ENCODE measurements around the gene ATG4D.

The ATG4D gene

GRCh38 chr19:10543420-10544241 lies at the start of gene ATG4D:
Gene ATG4D (plus strand): TSS chr19:10543904. CDS start chr19:10544091, 187 bp downstream.
- H3K27me3 ChIP-seq (ENCODE audit: control insufficient read depth, insufficient read depth, low read length), result no peaks in the 10 kb centered on the region
- peak within 1 kb of the TSS; percentile 88 for H3K27ac ChIP-seq
- H3K36me3 ChIP-seq (ENCODE audit: control insufficient read depth, insufficient read depth, low read length), result no peaks in the 10 kb centered on the region
- peak within 1 kb of the TSS; percentile 95 for H2AFZ ChIP-seq
- H3K9me3 ChIP-seq (ENCODE audit: control insufficient read depth, low read length), result no peaks in the 10 kb centered on the region
- peak within 1 kb of the TSS; percentile 91 for H3K9ac ChIP-seq
- H3K4me1 ChIP-seq, result peaks cover 7% of the 10 kb centered on the region
- peaks cover 13% of the 10 kb centered on the region for H3K79me2 ChIP-seq
- TF ChIP-seq, protein P1, sequence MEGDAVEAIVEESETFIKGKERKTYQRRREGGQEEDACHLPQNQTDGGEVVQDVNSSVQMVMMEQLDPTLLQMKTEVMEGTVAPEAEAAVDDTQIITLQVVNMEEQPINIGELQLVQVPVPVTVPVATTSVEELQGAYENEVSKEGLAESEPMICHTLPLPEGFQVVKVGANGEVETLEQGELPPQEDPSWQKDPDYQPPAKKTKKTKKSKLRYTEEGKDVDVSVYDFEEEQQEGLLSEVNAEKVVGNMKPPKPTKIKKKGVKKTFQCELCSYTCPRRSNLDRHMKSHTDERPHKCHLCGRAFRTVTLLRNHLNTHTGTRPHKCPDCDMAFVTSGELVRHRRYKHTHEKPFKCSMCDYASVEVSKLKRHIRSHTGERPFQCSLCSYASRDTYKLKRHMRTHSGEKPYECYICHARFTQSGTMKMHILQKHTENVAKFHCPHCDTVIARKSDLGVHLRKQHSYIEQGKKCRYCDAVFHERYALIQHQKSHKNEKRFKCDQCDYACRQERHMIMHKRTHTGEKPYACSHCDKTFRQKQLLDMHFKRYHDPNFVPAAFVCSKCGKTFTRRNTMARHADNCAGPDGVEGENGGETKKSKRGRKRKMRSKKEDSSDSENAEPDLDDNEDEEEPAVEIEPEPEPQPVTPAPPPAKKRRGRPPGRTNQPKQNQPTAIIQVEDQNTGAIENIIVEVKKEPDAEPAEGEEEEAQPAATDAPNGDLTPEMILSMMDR (IDR thresholded peaks at IDR 0.05), result peak; percentile 8
- peak within 1 kb of the TSS; percentile 79 for H3K4me3 ChIP-seq (ENCODE audit: low read depth, low read length)
- H3K4me2 ChIP-seq (ENCODE audit: low read length), result peak within 1 kb of the TSS; percentile 94

DNA sequence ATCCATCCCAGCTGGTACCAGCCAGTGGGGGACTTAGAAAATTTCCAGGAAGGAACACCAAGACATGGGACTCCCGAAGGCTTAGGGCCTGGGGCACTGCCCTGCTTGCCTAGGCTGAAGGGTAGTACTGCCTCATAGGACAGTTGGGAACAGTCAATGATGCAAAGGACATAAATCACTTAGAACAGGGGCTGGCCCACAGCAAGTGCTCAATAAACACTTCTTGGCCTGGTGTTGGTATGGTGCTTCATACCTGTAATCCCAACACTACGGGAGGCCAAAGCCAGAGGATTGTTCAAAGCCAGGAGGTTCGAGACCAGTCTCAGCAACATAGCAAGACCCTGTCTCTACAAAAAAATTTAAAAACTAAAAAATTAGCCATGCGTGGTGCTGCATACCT lies 46.3 kb upstream of the ATG4D start:
- Histone ChIP-seq H3K9ac (no peak overlapping the region), H3K4me1 (peaks cover 4% of the 10 kb centered on the region), H3K27me3 (ENCODE audit: control insufficient read depth, insufficient read depth, low read length) (no peaks in the 10 kb centered on the region), H3K4me3 (ENCODE audit: low read depth, low read length) (no peak overlapping the region), H3K4me2 (ENCODE audit: low read length) (no peak overlapping the region), H3K79me2 (peaks cover 32% of the 10 kb centered on the region), H2AFZ (no peak overlapping the region), H3K36me3 (ENCODE audit: control insufficient read depth, insufficient read depth, low read length) (no peaks in the 10 kb centered on the region), H3K9me3 (ENCODE audit: control insufficient read depth, low read length) (no peaks in the 10 kb centered on the region), H3K27ac (no peak overlapping the region)
- TF ChIP-seq, protein P1 (IDR thresholded peaks at IDR 0.05), result no peak

GRCh38 chr19:10499550-10500246 lies 44.0 kb upstream of the ATG4D start:
- Histone ChIP-seq H3K4me3 (ENCODE audit: low read depth, low read length) (no peak overlapping the region), H3K27me3 (ENCODE audit: control insufficient read depth, insufficient read depth, low read length) (no peaks in the 10 kb centered on the region), H3K79me2 (peaks cover 27% of the 10 kb centered on the region), H3K9me3 (ENCODE audit: control insufficient read depth, low read length) (no peaks in the 10 kb centered on the region), H3K4me1 (peaks cover 4% of the 10 kb centered on the region), H3K27ac (no peak overlapping the region), H3K4me2 (ENCODE audit: low read length) (no peak overlapping the region), H3K9ac (no peak overlapping the region), H2AFZ (no peak overlapping the region), H3K36me3 (ENCODE audit: control insufficient read depth, insufficient read depth, low read length) (no peaks in the 10 kb centered on the region)
- TF ChIP-seq, protein P1 (IDR thresholded peaks at IDR 0.05), result no peak

DNA sequence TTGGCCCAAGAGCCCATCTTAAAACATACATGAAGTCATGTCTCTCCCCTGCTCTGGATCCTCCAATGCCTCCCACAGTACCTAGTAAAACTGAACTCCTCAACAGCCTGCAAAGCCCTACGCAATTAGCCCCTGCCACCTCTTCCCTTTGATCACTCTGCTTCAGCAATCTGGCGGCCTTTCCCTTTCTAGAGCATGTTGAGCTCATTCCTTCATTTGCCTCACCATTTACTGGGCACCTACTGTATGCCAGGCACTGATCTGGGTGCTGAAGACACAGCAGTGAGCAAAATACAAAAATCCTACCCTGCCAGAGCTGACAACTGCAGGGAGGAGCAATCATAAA lies 43.5 kb upstream of the ATG4D start:
- H3K79me2 ChIP-seq, result peaks cover 24% of the 10 kb centered on the region
- H3K27ac ChIP-seq, result no peak overlapping the region
- no peaks in the 10 kb centered on the region for H3K36me3 ChIP-seq (ENCODE audit: control insufficient read depth, insufficient read depth, low read length)
- no peak overlapping the region for H2AFZ ChIP-seq
- H3K4me3 ChIP-seq (ENCODE audit: low read depth, low read length), result no peak overlapping the region
- H3K9me3 ChIP-seq (ENCODE audit: control insufficient read depth, low read length), result no peaks in the 10 kb centered on the region
- TF ChIP-seq, protein P1 (IDR thresholded peaks at IDR 0.05), result no peak
- H3K9ac ChIP-seq, result no peak overlapping the region
- H3K4me1 ChIP-seq, result peaks cover 4% of the 10 kb centered on the region
- no peaks in the 10 kb centered on the region for H3K27me3 ChIP-seq (ENCODE audit: control insufficient read depth, insufficient read depth, low read length)
- no peak overlapping the region for H3K4me2 ChIP-seq (ENCODE audit: low read length)
